SK-N-SH (cell line): Measurements from ENCODE around the gene ADAD2. TPM values are rescaled to one million over a fixed set of nuclear protein-coding genes. Genes with fewer than 3 reads are reported as not detected.

ENCODE experiments used
- CTCF ChIA-PET: fragments of 300-600, 350-600 bp; formaldehyde crosslinking; extraction: SDS; loops from one replicate; lab custom pipeline; 2021; lab: Yijun Ruan, JAX
- POLR2A ChIA-PET: fragments of 350-600 bp; sonication (Branson Sonifier 250); formaldehyde crosslinking; extraction: SDS; loops from one replicate; lab custom pipeline; 2020; ENCODE audit warnings: antibody characterized with exemption, inconsistent platforms; lab: Yijun Ruan, JAX
- DNase-seq: peaks from one replicate; pipeline ENCODE4 v3.0.0; 2012
- H2AFZ ChIP-seq: fragments of 200-600 bp; sonication (generic); 2 replicates; pipeline ENCODE4 v1.8.1; 2016; ENCODE audit warnings: antibody characterized with exemption, mild to moderate bottlenecking, low read depth
- H3F3A ChIP-seq: fragments of 200-600 bp; sonication (generic); replicated peaks from 2 replicates; pipeline ENCODE3; 2016; ENCODE audit warnings: antibody characterized with exemption, mild to moderate bottlenecking; ENCODE audit not compliant: insufficient read depth
- H3K27ac ChIP-seq, 2 experiments: fragments of 200-500 bp in 1 of 2; fragments of 200-600 bp in 1 of 2; sonication (Bioruptor generic) in 1 of 2; sonication (generic), shearing (Covaris generic) in 1 of 2; 2 replicates each; pipeline versions ENCODE4 v1.5.1 to v1.6.1; 2014 to 2016; ENCODE audit warnings: low read depth in 2 of 2, inconsistent platforms in 1 of 2, low read length in 1 of 2, mild to moderate bottlenecking in 1 of 2, mixed read lengths in 1 of 2
- H3K27me3 ChIP-seq: fragments of 200-600 bp; sonication (generic), shearing (Covaris generic); 2 replicates; pipeline ENCODE4 v1.6.1; 2016; ENCODE audit warnings: mixed run types; ENCODE audit not compliant: insufficient read depth
- H3K36me3 ChIP-seq, 2 experiments: fragments of 200-500 bp in 1 of 2; fragments of 200-600 bp in 1 of 2; sonication (Bioruptor generic) in 1 of 2; sonication (generic) in 1 of 2; replicated peaks in 1 of 2; 2 replicates each; pipeline versions ENCODE3 to v1.5.1; 2014 to 2016; ENCODE audit warnings: low read length in 1 of 2, mild to moderate bottlenecking in 1 of 2; ENCODE audit not compliant: insufficient read depth in 2 of 2, control insufficient read depth in 1 of 2
- H3K4me1 ChIP-seq, 2 experiments: fragments of 200-500 bp in 1 of 2; fragments of 200-600 bp in 1 of 2; sonication (Bioruptor generic) in 1 of 2; sonication (generic), shearing (Covaris generic) in 1 of 2; 2 replicates each; pipeline versions ENCODE4 v1.5.1 to v1.6.1; 2014 to 2016; ENCODE audit warnings: low read depth in 1 of 2, low read length in 1 of 2, mixed run types in 1 of 2; ENCODE audit not compliant: insufficient read depth in 2 of 2, control insufficient read depth in 1 of 2
- H3K4me2 ChIP-seq: fragments of 200-600 bp; sonication (generic), shearing (Covaris generic); 2 replicates; pipeline ENCODE4 v1.6.1; 2017; ENCODE audit warnings: mixed run types
- H3K4me3 ChIP-seq, 2 experiments: fragments of 200-500 bp in 1 of 2; fragments of 200-600 bp in 1 of 2; sonication (Bioruptor generic) in 1 of 2; sonication (generic), shearing (Covaris generic) in 1 of 2; 2 replicates each; pipeline versions ENCODE4 v1.5.1 to v1.8.1; 2014 to 2016; ENCODE audit warnings: low read depth in 2 of 2, inconsistent platforms in 1 of 2, low read length in 1 of 2, mild to moderate bottlenecking in 1 of 2, mixed read lengths in 1 of 2, moderate library complexity in 1 of 2
- H3K79me2 ChIP-seq: fragments of 200-600 bp; sonication (generic); 2 replicates; pipeline ENCODE4 v1.8.1; 2017; ENCODE audit warnings: mild to moderate bottlenecking; ENCODE audit not compliant: insufficient read depth
- H3K9ac ChIP-seq: fragments of 200-600 bp; sonication (generic); 2 replicates; pipeline ENCODE4 v1.6.1; 2017; ENCODE audit warnings: mixed run types
- H3K9me2 ChIP-seq: fragments of 200-600 bp; sonication (generic); 2 replicates; pipeline ENCODE4 v1.6.1; 2017; ENCODE audit warnings: mixed run types
- H3K9me3 ChIP-seq: fragments of 200-600 bp; sonication (generic); 2 replicates; pipeline ENCODE4 v1.6.1; 2017; ENCODE audit warnings: mixed run types, mild to moderate bottlenecking, moderate library complexity
- H4K20me1 ChIP-seq: fragments of 200-600 bp; sonication (generic); 2 replicates; pipeline ENCODE4 v1.6.1; 2017; ENCODE audit warnings: mild to moderate bottlenecking, mixed run types; ENCODE audit not compliant: insufficient read depth
- EP300 ChIP-seq, 2 experiments: IDR thresholded peaks; 2 replicates each; pipeline versions ENCODE4 v1.4.0 to v1.6.1; 2012; ENCODE audit warnings: borderline replicate concordance in 1 of 2, low read depth in 1 of 2, low read length in 1 of 2
- EZH2phosphoT487 ChIP-seq: fragments of 200-600 bp; sonication (generic); IDR thresholded peaks from 2 replicates; pipeline ENCODE4 v1.6.1; 2017; ENCODE audit warnings: low read depth, mixed run types, mild to moderate bottlenecking, antibody characterized with exemption, moderate library complexity, borderline replicate concordance
- RAD21 ChIP-seq: IDR thresholded peaks from 2 replicates; pipeline ENCODE4 v1.6.1; 2012; ENCODE audit warnings: mild to moderate bottlenecking, low read length
- RFX5 ChIP-seq: IDR thresholded peaks from 2 replicates; pipeline ENCODE4 v1.6.1; 2012; ENCODE audit warnings: mild to moderate bottlenecking, improper control_type of control experiment, low read length
- TAF1 ChIP-seq: IDR thresholded peaks from 2 replicates; pipeline ENCODE4 v1.6.1; 2012; ENCODE audit warnings: low read depth, mild to moderate bottlenecking, low read length, moderate library complexity, borderline replicate concordance
- TCF12 ChIP-seq: IDR thresholded peaks from 2 replicates; pipeline ENCODE4 v1.4.0; 2012
- TEAD4 ChIP-seq: IDR thresholded peaks from 2 replicates; pipeline ENCODE4 v1.4.0; 2012; ENCODE audit warnings: mild to moderate bottlenecking, borderline replicate concordance; ENCODE audit not compliant: insufficient read depth
- WGBS: methylation state at CpG from one replicate; pipeline ENCODE4 v1.1.6; 2017; ENCODE audit warnings: low lambda C conversion rate; 5-methylcytosine and 5-hydroxymethylcytosine counted together
- polyA plus RNA-seq, 3 experiments: library from polyadenylated mRNA; depleted of rRNA; stranded (reverse); fragments of >200 nt; gene quantifications; 2 replicates each; pipeline ENCODE4 v1.2.3, GENCODE V29; 2012
- TF ChIP-seq, protein P1 (sequence below): fragments of 200-600 bp; sonication (generic); IDR thresholded peaks from 2 replicates; pipeline ENCODE4 v1.6.1; 2017; ENCODE audit warnings: antibody characterized with exemption, mild to moderate bottlenecking, moderate library complexity
- TF ChIP-seq, protein P2 (sequence below): fragments of 150-350 bp; IDR thresholded peaks from 2 replicates; pipeline ENCODE4 v1.6.1; 2017; ENCODE audit warnings: antibody characterized with exemption, low read length, low read depth, borderline replicate concordance
- TF ChIP-seq, protein P3 (sequence below): IDR thresholded peaks from 2 replicates; pipeline ENCODE4 v1.4.0; 2012; ENCODE audit warnings: low read depth, borderline replicate concordance

ADAD2 gene
- polyA plus RNA-seq, 1 of the 3 experiments (the other 2 are of a cell fraction), result not detected

DNA sequence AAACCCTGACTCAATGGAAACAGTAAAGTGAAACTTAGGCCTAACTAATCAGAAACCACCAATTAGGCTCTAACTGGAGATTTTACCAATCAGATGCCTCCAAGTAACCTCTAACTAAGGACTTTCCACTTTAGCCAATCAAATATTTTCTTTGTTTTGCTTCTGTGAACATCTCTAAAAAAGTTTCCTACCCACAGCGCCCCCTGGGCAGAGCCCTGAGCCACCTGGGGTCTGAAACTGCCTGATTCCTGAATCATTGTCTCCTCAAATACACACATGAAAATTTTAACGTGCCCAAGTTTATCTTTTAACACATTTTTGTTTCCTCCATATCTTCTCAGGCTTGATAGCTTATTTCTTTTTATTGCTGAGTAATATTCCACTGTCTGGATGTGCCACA is 19.0 kb downstream of the ADAD2 start:
- no peaks in the 10 kb centered on the region for H3K9me3 ChIP-seq
- H3K9me2 ChIP-seq, result no peaks in the 10 kb centered on the region
- H3K4me3 ChIP-seq, result no peak overlapping the region
- 58% methylated on average over 2 of the region's 2 CpGs for WGBS
- no peak overlapping the region for H3K27ac ChIP-seq
- ChIA-PET CTCF (interaction anchor here (1.5 kb wide), 1 partner anchor 20 kb away, joined by 3 read pairs; no protein-coding TSS in a partner anchor), POLR2A (no interaction called here)
- no peak overlapping the region for H3K4me2 ChIP-seq
- H3K36me3 ChIP-seq, result no peaks in the 10 kb centered on the region
- no peaks in the 10 kb centered on the region for H3K27me3 ChIP-seq
- no peaks in the 10 kb centered on the region for H3K79me2 ChIP-seq
- H3K9ac ChIP-seq, result no peak overlapping the region
- no peaks in the 10 kb centered on the region for H4K20me1 ChIP-seq
- DNase-seq, result no peak
- H2AFZ ChIP-seq, result no peak overlapping the region
- no peaks in the 10 kb centered on the region for H3F3A ChIP-seq
- TF ChIP-seq, protein P1, sequence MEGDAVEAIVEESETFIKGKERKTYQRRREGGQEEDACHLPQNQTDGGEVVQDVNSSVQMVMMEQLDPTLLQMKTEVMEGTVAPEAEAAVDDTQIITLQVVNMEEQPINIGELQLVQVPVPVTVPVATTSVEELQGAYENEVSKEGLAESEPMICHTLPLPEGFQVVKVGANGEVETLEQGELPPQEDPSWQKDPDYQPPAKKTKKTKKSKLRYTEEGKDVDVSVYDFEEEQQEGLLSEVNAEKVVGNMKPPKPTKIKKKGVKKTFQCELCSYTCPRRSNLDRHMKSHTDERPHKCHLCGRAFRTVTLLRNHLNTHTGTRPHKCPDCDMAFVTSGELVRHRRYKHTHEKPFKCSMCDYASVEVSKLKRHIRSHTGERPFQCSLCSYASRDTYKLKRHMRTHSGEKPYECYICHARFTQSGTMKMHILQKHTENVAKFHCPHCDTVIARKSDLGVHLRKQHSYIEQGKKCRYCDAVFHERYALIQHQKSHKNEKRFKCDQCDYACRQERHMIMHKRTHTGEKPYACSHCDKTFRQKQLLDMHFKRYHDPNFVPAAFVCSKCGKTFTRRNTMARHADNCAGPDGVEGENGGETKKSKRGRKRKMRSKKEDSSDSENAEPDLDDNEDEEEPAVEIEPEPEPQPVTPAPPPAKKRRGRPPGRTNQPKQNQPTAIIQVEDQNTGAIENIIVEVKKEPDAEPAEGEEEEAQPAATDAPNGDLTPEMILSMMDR, result peak; percentile 34; the same call in 1 of the 2 replicates
- no peak for TF ChIP-seq EP300 (IDR thresholded peaks at IDR 0.05; ENCODE audit: borderline replicate concordance in 1 of 2, low read depth in 1 of 2, low read length in 1 of 2)
- TF ChIP-seq, all 33 proteins: peak for 1
- peaks cover 0 to 7% of the 10 kb centered on the region in 2 experiments; a peak in 1 of 4 replicates for H3K4me1 ChIP-seq

DNA sequence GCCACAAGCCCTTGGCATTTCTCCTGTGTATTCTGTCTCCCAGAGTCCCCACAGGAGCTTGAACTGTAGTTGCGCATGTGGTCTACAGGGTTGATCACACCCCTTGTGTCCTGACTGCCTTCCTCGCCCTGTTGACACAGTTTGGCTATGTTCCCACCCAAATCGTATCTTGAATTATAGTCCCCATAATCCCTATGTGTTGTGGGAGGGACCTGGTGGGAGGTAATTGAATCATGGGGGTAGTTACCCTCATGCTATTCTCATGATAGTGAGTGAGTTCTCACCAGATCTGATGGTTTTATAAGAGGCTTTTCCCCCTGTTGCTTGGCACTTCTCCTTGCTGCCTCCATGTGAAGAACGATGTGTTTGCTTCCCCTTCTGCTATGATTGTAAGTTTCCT is 21.2 kb downstream of the ADAD2 start:
- H3K4me3 ChIP-seq, result no peak overlapping the region
- DNase-seq, result no peak
- ChIA-PET CTCF (no interaction called here), POLR2A (no interaction called here)
- TF ChIP-seq RFX5, result no peak
- TF ChIP-seq, protein P2, sequence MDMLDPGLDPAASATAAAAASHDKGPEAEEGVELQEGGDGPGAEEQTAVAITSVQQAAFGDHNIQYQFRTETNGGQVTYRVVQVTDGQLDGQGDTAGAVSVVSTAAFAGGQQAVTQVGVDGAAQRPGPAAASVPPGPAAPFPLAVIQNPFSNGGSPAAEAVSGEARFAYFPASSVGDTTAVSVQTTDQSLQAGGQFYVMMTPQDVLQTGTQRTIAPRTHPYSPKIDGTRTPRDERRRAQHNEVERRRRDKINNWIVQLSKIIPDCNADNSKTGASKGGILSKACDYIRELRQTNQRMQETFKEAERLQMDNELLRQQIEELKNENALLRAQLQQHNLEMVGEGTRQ, result no peak
- TF ChIP-seq TEAD4, result no peak
- TF ChIP-seq RAD21, result no peak
- no peak for TF ChIP-seq TCF12
- no peak for TF ChIP-seq TAF1
- no peak overlapping the region for H3K9ac ChIP-seq
- no peak overlapping the region for H2AFZ ChIP-seq
- H3K27me3 ChIP-seq, result no peaks in the 10 kb centered on the region
- no peaks in the 10 kb centered on the region for H3K36me3 ChIP-seq
- peaks cover 0 to 14% of the 10 kb centered on the region in 2 experiments; a peak in 1 of 4 replicates for H3K4me1 ChIP-seq
- no peaks in the 10 kb centered on the region for H3K9me3 ChIP-seq
- no peaks in the 10 kb centered on the region for H4K20me1 ChIP-seq
- no peak overlapping the region for H3K27ac ChIP-seq
- H3F3A ChIP-seq, result no peaks in the 10 kb centered on the region
- H3K9me2 ChIP-seq, result no peaks in the 10 kb centered on the region
- no peaks in the 10 kb centered on the region for H3K79me2 ChIP-seq
- 61% methylated on average over 4 of the region's 4 CpGs for WGBS
- H3K4me2 ChIP-seq, result no peak overlapping the region

DNA sequence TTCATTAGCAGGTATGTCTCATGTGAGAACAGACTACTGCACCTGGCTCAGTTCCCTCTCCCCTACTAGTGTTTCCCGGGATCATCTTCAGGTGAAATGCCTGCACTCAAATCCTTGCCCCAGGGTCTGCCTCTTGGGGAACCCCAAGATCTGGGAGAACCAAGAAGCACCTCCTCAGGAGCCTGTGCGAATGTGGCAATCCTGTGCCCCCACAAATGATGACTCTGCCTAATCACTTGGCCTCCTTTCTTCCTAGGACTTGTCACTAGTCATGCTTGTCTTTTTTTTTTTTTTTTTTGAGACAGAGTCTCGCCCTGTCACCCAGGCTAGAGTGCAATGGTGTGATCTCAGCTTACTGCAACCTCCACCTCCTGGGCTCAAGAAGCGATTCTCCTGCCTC is 21.7 kb downstream of the ADAD2 start:
- H3K9me2 ChIP-seq, result no peaks in the 10 kb centered on the region
- H3K27ac ChIP-seq, result no peak overlapping the region
- H3K79me2 ChIP-seq, result no peaks in the 10 kb centered on the region
- no peaks in the 10 kb centered on the region for H4K20me1 ChIP-seq
- H3K4me3 ChIP-seq, result no peak overlapping the region
- no peaks in the 10 kb centered on the region for H3K9me3 ChIP-seq
- H3K4me2 ChIP-seq, result no peak overlapping the region
- no peak for TF ChIP-seq EZH2phosphoT487
- TF ChIP-seq, protein P3, sequence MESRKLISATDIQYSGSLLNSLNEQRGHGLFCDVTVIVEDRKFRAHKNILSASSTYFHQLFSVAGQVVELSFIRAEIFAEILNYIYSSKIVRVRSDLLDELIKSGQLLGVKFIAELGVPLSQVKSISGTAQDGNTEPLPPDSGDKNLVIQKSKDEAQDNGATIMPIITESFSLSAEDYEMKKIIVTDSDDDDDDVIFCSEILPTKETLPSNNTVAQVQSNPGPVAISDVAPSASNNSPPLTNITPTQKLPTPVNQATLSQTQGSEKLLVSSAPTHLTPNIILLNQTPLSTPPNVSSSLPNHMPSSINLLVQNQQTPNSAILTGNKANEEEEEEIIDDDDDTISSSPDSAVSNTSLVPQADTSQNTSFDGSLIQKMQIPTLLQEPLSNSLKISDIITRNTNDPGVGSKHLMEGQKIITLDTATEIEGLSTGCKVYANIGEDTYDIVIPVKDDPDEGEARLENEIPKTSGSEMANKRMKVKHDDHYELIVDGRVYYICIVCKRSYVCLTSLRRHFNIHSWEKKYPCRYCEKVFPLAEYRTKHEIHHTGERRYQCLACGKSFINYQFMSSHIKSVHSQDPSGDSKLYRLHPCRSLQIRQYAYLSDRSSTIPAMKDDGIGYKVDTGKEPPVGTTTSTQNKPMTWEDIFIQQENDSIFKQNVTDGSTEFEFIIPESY, result no peak
- TF ChIP-seq, protein P1, result no peak
- TF ChIP-seq, all 33 proteins: peak for 0
- H2AFZ ChIP-seq, result no peak overlapping the region
- H3K4me1 ChIP-seq, result peaks cover 0 to 14% of the 10 kb centered on the region in 2 experiments; a peak in 1 of 4 replicates
- H3K27me3 ChIP-seq, result no peaks in the 10 kb centered on the region
- 82% methylated on average over 4 of the region's 4 CpGs for WGBS
- H3K9ac ChIP-seq, result no peak overlapping the region
- H3F3A ChIP-seq, result no peaks in the 10 kb centered on the region
- POLR2A ChIA-PET, result no interaction called here
- no peaks in the 10 kb centered on the region for H3K36me3 ChIP-seq
- DNase-seq, result no peak
- CTCF ChIA-PET, result no interaction called here
